HG02678 (cell line): ENCODE results near the gene FSTL3.
"Not testable (repeated sequence)": the region's sequence is repeated elsewhere in the genome, so short reads cannot be mapped to it uniquely, and the experiment has no call there.

Experiments
- ATAC-seq: cut with Tn5 transposase; IDR thresholded peaks from one replicate; pipeline ENCODE4 v1.9.1; 2021; ENCODE audit warnings: mild to moderate bottlenecking, moderate library complexity; ENCODE audit not compliant: unreplicated experiment

Gene FSTL3

GRCh38 chr19:681029-682019 is 5.1 kb downstream of the FSTL3 start:
- ATAC-seq, result no peak

- ATAC-seq, result no peak
Observed at GRCh38 chr19:682678-683320, 6.6 kb downstream of the FSTL3 start.

GRCh38 chr19:685454-685931 is 9.3 kb downstream of the FSTL3 start:
- no peak for ATAC-seq

- ATAC-seq, result no peak
Observed at GRCh38 chr19:686589-687297, 10.6 kb downstream of the FSTL3 start.

- ATAC-seq, result no peak
Observed at GRCh38 chr19:687569-688166, 11.5 kb downstream of the FSTL3 start.

GRCh38 chr19:688214-688613 is 12.0 kb downstream of the FSTL3 start:
- no peak for ATAC-seq

- no peak for ATAC-seq
Observed at GRCh38 chr19:688992-689391, 12.8 kb downstream of the FSTL3 start.

- no peak for ATAC-seq
Observed at GRCh38 chr19:690203-690602, 14.0 kb downstream of the FSTL3 start.

- no peak for ATAC-seq
Observed at GRCh38 chr19:694481-695351, 18.5 kb downstream of the FSTL3 start.

- ATAC-seq, result no peak
Observed at GRCh38 chr19:695352-695949, 19.3 kb downstream of the FSTL3 start, which contains the start of gene PRSS57. PRSS57 (minus strand) TSS chr19:695452; CDS start chr19:695430, 22 bp downstream.

GRCh38 chr19:698529-698928 is 22.3 kb downstream of the FSTL3 start:
- not testable (repeated sequence) for ATAC-seq

GRCh38 chr19:699885-700284 is 23.7 kb downstream of the FSTL3 start:
- ATAC-seq, result not testable (repeated sequence)

- ATAC-seq, result not testable (repeated sequence)
Observed at GRCh38 chr19:702847-703246, 26.7 kb downstream of the FSTL3 start.

GRCh38 chr19:703329-703650 is 27.1 kb downstream of the FSTL3 start:
- ATAC-seq, result no peak

- no peak for ATAC-seq
Observed at GRCh38 chr19:703651-704446, 27.7 kb downstream of the FSTL3 start.

- no peak for ATAC-seq
Observed at GRCh38 chr19:704447-704741, 28.2 kb downstream of the FSTL3 start.

GRCh38 chr19:708154-709143 is 32.3 kb downstream of the FSTL3 start, which contains the start of gene PALM:
PALM (plus strand) TSS chr19:708935; CDS start chr19:709147, 212 bp downstream.
- no peak for ATAC-seq
